Effector memory CD4-positive, alpha-beta T cell (primary cell): ENCODE data around the gene CD81.
"Not testable (repeated sequence)": the region's sequence is repeated elsewhere in the genome, so short reads cannot be mapped to it uniquely, and the experiment has no call there.

Experiments used
- DNase-seq, 3 donors: peaks; one replicate each; pipeline ENCODE4 v3.0.0-alpha.2; 2020
- H3K27ac ChIP-seq: 2 replicates; pipeline ENCODE4 v1.7.0; 2013; ENCODE audit warnings: mild to moderate bottlenecking, low read length, moderate library complexity; ENCODE audit not compliant: insufficient read depth, poor library complexity, severe bottlenecking
- H3K27me3 ChIP-seq: replicated peaks from 2 replicates; pipeline ENCODE4 v1.7.0; 2013; ENCODE audit warnings: mild to moderate bottlenecking, low read length; ENCODE audit not compliant: insufficient read depth, control insufficient read depth, poor library complexity, severe bottlenecking
- H3K36me3 ChIP-seq: 2 replicates; pipeline ENCODE4 v1.7.0; 2013; ENCODE audit warnings: mild to moderate bottlenecking, low read length, moderate library complexity; ENCODE audit not compliant: control insufficient read depth, insufficient read depth
- H3K4me1 ChIP-seq: 2 replicates; pipeline ENCODE4 v1.7.0; 2013; ENCODE audit warnings: low read length, mild to moderate bottlenecking; ENCODE audit not compliant: control insufficient read depth, insufficient read depth, poor library complexity, severe bottlenecking
- H3K4me3 ChIP-seq: 2 replicates; pipeline ENCODE4 v1.7.0; 2013; ENCODE audit warnings: low read length, low read depth, mild to moderate bottlenecking; ENCODE audit not compliant: insufficient read depth, poor library complexity, severe bottlenecking
- H3K9me3 ChIP-seq: 2 replicates; pipeline ENCODE4 v1.7.0; 2013; ENCODE audit warnings: mild to moderate bottlenecking, low read length, moderate library complexity; ENCODE audit not compliant: control insufficient read depth

Gene CD81

GRCh38 chr11:2352420-2352819, 24.7 kb upstream of the CD81 start:
- Histone ChIP-seq H3K27me3 (no peaks in the 10 kb centered on the region), H3K9me3 (no peaks in the 10 kb centered on the region), H3K36me3 (no peaks in the 10 kb centered on the region), H3K27ac (no peak overlapping the region), H3K4me3 (no peak overlapping the region), H3K4me1 (no peaks in the 10 kb centered on the region)
- DNase-seq = no peak

- Histone ChIP-seq H3K4me3 (no peak overlapping the region), H3K4me1 (no peaks in the 10 kb centered on the region), H3K27me3 (no peaks in the 10 kb centered on the region), H3K27ac (no peak overlapping the region), H3K9me3 (no peaks in the 10 kb centered on the region), H3K36me3 (no peaks in the 10 kb centered on the region)
- DNase-seq = no peak
These were observed 22.0 kb upstream of the CD81 start for GRCh38 chr11:2355000-2355644.

- Histone ChIP-seq H3K27ac (no peak overlapping the region), H3K27me3 (no peaks in the 10 kb centered on the region), H3K9me3 (no peaks in the 10 kb centered on the region), H3K4me3 (no peak overlapping the region), H3K4me1 (no peaks in the 10 kb centered on the region), H3K36me3 (no peaks in the 10 kb centered on the region)
- DNase-seq = no peak
These were observed 19.9 kb upstream of the CD81 start for GRCh38 chr11:2357246-2357645.

- H3K27ac ChIP-seq, H3K9me3 ChIP-seq, H3K4me1 ChIP-seq, H3K36me3 ChIP-seq, DNase-seq, H3K4me3 ChIP-seq, H3K27me3 ChIP-seq: not testable (repeated sequence)
These were observed 19.5 kb upstream of the CD81 start for GRCh38 chr11:2357651-2358050.

GRCh38 chr11:2358754-2359442, 18.2 kb upstream of the CD81 start:
- Histone ChIP-seq H3K27ac (no peak overlapping the region), H3K27me3 (no peaks in the 10 kb centered on the region), H3K4me1 (no peaks in the 10 kb centered on the region), H3K9me3 (no peaks in the 10 kb centered on the region), H3K4me3 (no peak overlapping the region), H3K36me3 (no peaks in the 10 kb centered on the region)
- DNase-seq = no peak

GRCh38 chr11:2359557-2359956, 17.6 kb upstream of the CD81 start:
- H3K36me3 ChIP-seq = no peaks in the 10 kb centered on the region
- no peaks in the 10 kb centered on the region for H3K27me3 ChIP-seq
- no peak for DNase-seq
- no peak overlapping the region for H3K27ac ChIP-seq
- H3K4me1 ChIP-seq = no peaks in the 10 kb centered on the region
- H3K4me3 ChIP-seq = no peak overlapping the region
- no peaks in the 10 kb centered on the region for H3K9me3 ChIP-seq

- H3K36me3 ChIP-seq = no peaks in the 10 kb centered on the region
- no peaks in the 10 kb centered on the region for H3K9me3 ChIP-seq
- H3K4me1 ChIP-seq = no peaks in the 10 kb centered on the region
- no peaks in the 10 kb centered on the region for H3K27me3 ChIP-seq
- H3K4me3 ChIP-seq = no peak overlapping the region
- no peak overlapping the region for H3K27ac ChIP-seq
- DNase-seq = no peak
These were observed 16.9 kb upstream of the CD81 start for GRCh38 chr11:2360081-2360642.

GRCh38 chr11:2361565-2361964, 15.5 kb upstream of the CD81 start:
- Histone ChIP-seq H3K4me1 (no peaks in the 10 kb centered on the region), H3K4me3 (no peak overlapping the region), H3K9me3 (no peaks in the 10 kb centered on the region), H3K27me3 (no peaks in the 10 kb centered on the region), H3K27ac (no peak overlapping the region), H3K36me3 (no peaks in the 10 kb centered on the region)
- no peak for DNase-seq

- Histone ChIP-seq H3K4me1 (no peaks in the 10 kb centered on the region), H3K4me3 (no peak overlapping the region), H3K27me3 (no peaks in the 10 kb centered on the region)
These were observed 14.7 kb upstream of the CD81 start for GRCh38 chr11:2362414-2362813.

GRCh38 chr11:2363130-2363529, 14.0 kb upstream of the CD81 start:
- H3K36me3 ChIP-seq = no peaks in the 10 kb centered on the region

More at GRCh38 chr11:2362414-2362813, 14.7 kb upstream of the CD81 start:
- no peak overlapping the region for H3K27ac ChIP-seq
- no peaks in the 10 kb centered on the region for H3K9me3 ChIP-seq
- H3K36me3 ChIP-seq = no peaks in the 10 kb centered on the region
- DNase-seq = no peak

More at GRCh38 chr11:2363130-2363529, 14.0 kb upstream of the CD81 start:
- no peak overlapping the region for H3K27ac ChIP-seq
- DNase-seq = no peak
- H3K4me1 ChIP-seq = no peaks in the 10 kb centered on the region
- H3K27me3 ChIP-seq = no peaks in the 10 kb centered on the region
- H3K4me3 ChIP-seq = no peak overlapping the region
- no peaks in the 10 kb centered on the region for H3K9me3 ChIP-seq
